Suprapubic skin (tissue), 4 donors: ENCODE measurements around the gene HOXC6.

Source experiments
- CTCF ChIP-seq, 2 donors: fragments of 200-600 bp in 1 of 2; fragments of 450-650 bp in 1 of 2; sonication (generic) in 1 of 2; IDR thresholded peaks; one replicate each; pipeline ENCODE4 v1.5.1; 2016 to 2019; ENCODE audit warnings: antibody characterized with exemption in 2 of 2, mild to moderate bottlenecking in 1 of 2, moderate library complexity in 1 of 2
- EP300 ChIP-seq: sonication (generic); formaldehyde crosslinking; IDR thresholded peaks from one replicate; pipeline ENCODE4 v1.6.1; 2017; ENCODE audit warnings: antibody characterized with exemption
- POLR2A ChIP-seq, 2 donors: fragments of 450-650 bp; IDR thresholded peaks; one replicate each; pipeline ENCODE4 v1.6.1; 2017; ENCODE audit warnings: antibody characterized with exemption in 2 of 2, mild to moderate bottlenecking in 2 of 2, moderate library complexity in 2 of 2
- POLR2AphosphoS5 ChIP-seq, 3 donors: sonication (generic); formaldehyde crosslinking; IDR thresholded peaks; one replicate each; pipeline ENCODE4 v1.6.1; 2017; ENCODE audit warnings: antibody characterized with exemption in 3 of 3

DNA sequence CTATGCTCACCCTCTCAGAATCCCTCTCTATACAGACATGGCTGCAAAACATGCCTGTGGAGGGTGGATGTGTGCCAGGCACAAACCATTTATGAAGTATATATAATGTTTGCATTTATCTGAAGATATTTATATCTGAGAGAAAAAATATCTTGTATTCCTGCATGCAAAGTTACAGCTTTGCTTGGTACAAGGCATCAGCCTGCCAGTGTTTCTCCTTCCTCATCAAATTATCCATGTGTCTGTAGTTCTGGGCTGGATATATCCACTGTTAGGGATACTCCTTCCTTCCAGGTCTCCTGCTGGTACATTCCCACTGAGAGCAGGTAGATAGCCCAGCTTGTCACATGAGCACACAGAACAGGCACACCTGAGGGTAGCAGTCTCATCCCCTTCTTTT is 37.4 kb downstream of the HOXC6 start:
- no peak for TF ChIP-seq CTCF (IDR thresholded peaks at IDR 0.05)
- TF ChIP-seq POLR2A (IDR thresholded peaks at IDR 0.05): no peak
- no peak for TF ChIP-seq POLR2AphosphoS5 (IDR thresholded peaks at IDR 0.05)
- TF ChIP-seq EP300: no peak
